ENCODE results near the gene FGFBP3.
"Not testable (repeated sequence)": the region's sequence is repeated elsewhere in the genome, so short reads cannot be mapped to it uniquely, and the experiment has no call there.

The FGFBP3 gene

DNA sequence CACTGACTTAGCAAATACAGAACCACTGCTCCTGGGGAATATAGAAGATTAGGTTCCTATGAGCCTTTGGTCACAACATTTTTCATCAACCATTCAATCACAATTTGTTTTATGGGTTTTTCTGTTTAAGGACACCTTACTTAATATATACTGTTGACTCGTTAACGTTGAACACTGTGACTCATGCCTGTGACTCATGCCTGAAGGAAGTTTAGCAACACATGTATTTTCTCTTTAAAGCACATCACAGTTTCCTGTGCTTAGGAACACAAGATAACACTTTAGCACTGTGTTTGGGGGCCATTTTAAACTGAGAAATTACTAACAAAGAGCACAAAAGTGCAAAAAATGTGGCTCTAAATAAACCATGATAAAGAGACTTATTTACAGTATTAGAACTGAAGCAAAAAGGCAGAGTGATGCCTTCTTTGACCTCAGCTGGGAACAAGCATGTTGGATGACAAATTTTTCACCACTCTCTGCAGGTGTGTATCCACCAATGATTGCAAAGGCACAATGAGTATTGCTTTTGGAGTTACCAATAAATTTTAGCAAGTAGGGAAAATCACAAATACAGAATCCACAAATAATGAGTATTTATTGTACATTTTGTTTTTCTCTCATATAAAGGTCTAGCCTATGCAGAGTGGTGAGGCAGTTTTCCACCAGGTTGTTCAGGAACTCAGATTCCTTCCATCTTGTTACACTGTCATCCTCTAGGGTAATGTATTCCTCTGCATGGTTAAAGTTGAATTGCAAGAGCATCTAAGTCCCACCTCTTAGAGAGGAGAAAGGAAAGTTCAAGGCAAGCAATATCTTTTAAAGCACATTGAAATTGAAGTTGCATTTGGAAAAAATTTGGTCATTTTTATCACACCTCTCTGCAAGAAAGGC lies 7.3 kb downstream of the FGFBP3 start:
- DNase-seq: peak; percentile 78

DNA sequence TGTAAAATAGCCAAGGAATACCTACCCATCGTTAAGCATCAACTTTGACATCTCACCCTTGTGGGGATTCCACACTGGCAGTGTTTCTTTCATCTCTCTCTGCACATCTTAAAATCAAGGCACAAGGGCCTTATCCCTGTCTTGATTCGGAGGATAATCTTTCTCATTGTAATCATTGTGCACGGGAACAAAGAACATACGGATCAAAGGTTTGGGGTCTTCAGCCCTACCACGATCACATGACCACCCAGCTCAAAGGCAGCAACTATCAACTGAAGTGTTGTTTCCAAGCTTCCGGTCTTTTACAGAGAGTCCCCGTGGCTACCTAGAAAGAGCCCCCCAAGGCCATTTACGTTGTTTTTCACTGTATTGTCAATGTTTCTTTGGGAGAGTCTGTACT lies 11.9 kb downstream of the FGFBP3 start:
- DNase-seq: no peak

DNA sequence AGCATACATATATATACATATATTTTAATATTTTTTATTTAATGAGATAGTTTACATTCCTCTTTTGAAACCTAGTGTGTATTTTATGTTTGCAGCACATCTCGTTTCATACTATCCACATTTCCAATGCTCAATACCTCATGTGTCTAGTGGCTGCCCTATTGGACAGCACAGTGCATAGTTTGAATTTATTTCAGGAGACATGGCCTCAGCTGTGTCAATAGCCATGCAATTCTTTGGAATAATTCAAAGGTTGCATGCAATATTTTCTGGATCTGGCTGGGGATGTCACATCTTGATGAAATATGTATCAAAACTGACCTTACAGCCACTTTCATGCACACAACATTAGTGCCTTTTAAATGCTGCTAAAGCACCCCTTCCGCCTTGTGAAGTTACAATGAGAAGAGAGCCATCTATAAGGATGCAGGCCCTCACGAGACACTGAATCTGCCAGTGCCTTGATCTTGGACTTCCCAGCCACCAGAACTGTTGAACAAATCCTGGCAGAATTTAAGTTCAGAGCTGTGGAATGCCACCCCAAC lies 13.0 kb downstream of the FGFBP3 start:
- DNase-seq: no peak

DNA sequence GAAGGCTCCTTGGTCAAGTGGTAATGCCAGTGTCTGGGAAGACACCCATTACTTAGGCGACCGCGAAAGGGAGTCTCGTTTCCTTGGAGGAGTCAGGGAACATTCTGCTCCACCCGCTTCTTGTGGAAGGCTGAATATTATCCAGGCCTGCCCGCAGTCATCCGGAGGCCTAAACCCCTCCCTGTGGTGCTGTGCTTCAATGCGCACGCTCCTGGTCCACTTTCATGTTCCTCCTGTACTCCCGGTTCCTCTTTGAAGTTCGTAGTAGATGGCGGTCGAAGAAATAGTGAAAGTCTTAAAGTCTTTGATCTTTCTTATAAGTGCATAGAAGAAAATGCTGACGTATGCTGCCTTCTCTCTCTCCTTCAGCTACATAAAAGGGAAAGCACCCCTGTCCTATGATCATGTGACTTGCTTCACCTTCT lies 15.0 kb downstream of the FGFBP3 start:
- not testable (repeated sequence) for DNase-seq

DNA sequence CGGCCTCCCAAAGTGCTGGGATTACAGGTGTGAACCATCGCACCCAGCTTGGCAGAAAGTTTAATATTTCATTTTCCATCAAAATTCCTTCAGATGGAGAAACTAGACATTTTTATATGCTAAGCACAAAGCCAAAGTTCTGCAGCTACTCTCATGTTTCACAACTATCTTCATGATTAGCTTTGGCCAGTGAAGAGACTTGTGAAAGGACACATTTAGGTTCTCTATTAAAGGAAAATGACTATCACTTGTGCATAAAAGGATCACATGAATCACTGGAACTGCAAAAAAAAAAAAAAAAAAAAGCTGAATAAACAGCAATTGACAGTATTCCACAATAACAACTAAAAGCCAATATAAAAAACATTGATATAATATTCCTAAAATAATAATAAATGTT lies 16.2 kb downstream of the FGFBP3 start:
- DNase-seq: no peak

DNA sequence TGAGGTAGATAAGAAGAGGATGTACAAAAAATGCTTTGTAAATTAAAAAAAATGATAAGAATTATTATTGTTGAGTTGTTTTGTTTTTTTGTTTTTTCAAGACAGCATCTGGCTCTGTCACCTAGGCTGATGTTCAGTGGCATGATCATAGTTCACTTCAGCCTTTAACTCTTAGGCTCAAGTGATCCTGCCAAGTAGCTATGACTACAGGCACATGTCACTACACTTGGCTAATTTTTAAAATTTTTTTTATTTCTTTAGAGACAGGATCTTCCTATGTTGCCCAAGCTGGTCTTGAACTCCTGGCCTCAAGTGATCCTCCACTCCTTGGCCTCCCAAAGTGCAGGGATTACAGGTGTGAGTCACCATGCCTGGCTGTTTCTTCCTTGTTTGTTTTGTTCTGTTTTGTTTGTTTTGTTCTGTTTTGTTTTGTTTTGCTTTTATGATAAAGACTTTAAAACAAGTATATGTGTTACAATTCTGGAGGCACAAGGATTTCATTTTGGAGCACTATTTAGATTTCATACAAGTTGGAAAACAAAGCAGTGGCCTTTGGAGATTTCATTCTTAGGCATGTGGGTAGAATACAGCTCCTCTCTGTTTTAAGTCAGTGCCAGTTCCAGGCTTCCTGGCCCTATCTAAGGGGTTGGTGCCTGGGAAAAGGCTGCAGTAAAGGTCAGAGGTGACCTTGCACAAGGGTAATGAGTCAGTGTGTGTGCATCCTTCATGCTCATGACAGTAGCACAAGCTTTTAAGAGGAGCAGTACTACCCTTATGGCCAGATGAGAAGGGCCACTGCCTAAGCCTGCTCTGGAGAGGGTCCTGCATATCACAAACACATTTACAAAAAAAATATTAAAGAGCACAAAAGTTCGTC lies 17.9 kb downstream of the FGFBP3 start:
- DNase-seq: no peak

DNA sequence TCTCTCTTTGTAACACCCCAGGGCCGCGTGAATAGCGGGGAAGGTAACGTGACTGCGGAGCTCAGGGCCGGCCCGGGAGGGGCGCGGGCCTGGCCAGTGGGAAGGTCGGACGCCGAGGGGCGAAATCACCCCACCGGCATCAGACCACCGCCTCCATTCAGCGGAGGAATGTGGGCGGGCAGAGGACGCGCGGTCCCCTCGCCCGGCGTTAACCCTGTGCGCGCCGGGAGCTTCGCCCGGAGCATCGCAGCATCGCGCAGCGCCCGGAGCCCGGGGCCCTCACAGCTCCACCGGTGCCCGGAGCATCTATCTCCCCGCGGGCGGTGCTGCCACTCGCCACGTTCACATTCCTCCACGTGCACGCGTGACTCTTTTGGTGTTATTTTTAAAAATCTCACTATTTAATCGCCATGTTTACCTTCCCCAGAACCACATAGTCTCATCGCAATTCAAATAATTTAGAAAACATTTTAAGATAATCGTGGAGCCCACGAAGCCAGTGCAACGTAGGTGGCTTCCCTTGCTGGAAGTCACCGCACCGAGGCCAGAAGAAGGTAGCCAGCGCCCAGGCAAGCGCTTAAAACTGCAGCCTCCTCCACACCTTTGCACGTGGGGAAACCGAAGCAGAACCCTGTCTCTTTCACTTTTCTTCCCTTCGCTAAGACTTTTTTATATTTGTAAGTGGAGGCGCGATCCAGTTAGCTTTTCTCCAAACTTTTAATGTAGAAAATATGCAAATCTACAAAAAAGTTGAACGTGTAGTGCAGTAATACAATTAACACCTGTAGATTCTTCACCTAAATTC lies 21.8 kb downstream of the FGFBP3 start:
- peak; percentile 22 for DNase-seq

DNA sequence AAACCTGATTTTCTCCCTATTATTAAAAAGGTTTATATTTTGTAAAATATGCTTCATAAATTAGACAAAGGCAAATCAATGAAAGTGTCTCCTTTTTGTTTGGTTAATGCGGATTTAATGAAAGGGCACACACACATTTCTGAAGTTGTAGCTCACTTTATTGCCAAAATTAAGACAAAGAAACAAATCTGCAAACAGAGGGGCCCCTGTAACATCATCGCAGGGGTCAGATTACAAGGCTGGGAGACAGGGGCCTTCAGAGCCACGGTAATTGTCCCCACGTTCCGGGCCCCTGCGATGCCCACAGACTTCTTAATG lies 22.4 kb downstream of the FGFBP3 start:
- no peak for DNase-seq

DNA sequence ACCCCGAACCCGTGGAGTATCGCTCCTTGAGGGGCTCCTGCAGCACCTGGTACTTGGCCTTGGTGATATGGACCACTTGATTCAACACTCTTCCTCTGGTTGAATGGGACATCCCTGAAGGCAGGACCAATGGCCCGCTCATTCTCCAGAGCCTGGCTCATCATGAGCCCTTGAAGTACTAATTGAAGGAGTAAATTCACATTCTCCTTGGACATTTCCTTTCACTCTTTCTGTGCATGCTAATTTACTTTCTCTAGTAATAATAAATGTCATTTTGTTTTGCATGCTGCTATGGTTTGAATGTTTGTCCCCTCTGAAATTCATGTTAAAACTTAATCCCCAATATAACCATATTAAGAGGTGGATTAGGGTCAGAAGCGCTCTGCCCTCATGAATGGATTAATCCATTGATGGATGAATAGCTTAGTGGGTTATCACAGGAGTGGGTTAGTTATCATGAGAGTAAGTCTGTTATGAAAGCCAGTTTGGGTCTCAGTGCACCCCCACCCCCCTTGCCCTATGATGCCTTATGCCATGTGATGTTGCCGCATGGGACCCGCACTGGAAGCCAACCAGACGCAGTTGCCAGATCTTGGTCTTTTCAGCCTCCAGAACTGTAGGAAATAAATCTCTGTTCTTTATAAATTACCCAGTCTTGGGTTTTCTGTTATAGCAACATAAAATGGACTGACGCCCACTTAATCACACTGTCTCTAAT lies 23.8 kb downstream of the FGFBP3 start:
- no peak for DNase-seq

DNA sequence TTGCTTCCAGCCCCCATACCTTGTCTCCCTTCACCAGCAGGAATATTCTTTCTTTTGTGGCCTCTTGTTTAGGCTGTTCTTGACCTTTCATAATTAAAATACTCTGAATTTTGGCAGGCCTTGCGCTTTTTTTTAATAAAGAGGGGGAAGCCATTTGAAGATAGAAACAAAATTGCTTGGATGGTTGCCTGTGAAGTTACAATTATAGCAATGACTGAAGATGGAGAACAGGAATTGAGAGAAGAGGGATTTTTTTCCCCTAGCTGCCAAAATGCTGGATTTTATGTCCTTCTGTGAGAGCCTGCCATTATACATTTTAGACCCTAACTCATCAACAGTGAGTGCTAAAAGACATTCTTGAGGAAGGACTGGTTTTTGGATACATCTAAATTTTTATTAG lies 24.8 kb downstream of the FGFBP3 start:
- DNase-seq: no peak

DNA sequence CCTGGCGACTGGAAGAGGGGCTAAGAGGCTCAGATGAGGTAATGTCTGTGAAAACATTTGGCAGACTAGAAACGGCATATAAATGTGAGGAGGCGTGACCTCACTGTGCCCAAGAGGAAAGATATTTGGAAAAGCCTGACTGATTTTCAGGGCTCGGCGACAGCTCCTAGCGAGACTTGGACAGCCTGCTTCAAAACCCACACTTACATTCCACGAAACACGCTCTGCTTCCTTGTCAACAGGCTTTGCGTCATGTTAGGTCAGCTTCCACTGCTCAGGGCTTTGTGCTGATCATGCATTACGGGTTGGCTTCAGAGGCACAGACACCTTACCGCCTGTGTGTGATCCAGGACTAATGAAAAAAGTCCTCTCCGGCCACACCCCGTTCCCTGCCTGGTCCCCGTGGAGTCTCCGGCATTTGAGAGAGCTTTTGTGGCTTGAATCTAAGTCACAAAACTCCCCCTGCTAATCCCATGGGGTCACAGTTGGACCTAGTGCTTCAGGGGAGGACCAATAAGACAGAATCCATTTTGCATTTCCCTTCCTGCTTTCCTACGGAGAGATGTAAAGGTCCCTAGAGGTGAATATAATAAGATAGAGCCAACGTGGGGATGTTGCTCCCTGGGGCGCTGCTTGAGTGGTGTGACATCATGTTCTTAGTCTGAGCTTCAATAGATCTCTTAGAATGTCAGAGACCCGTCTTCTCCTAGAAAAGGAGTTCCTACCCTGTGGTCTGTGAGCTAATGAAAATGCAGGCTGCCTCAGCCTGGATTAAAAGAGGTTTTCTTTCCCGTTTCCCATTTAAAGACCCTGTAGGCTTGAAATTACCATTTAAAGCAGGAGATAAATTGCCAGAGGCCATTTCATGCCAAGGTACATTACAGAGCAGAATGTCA lies 25.5 kb downstream of the FGFBP3 start:
- DNase-seq: peak; percentile 57

DNA sequence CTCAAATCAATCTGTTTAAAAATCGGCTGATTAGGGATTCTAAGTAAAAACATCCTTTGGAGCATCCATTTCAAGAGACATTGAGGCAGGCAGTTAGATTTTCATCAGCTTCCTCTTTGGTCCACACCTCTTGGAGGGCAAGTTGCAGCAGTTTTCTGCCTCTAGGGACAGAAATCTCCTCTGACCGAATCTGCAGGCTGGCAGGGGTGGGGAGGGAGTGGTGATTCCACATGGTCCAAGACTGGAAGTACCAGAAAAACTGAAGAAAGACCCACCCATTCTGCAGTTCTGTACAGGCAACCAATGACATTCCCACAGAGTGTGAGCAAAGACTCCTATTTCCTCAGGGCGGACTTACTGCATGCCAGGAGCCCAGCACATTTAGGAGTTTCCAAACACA lies 29.0 kb downstream of the FGFBP3 start:
- DNase-seq: peak; percentile 9

DNA sequence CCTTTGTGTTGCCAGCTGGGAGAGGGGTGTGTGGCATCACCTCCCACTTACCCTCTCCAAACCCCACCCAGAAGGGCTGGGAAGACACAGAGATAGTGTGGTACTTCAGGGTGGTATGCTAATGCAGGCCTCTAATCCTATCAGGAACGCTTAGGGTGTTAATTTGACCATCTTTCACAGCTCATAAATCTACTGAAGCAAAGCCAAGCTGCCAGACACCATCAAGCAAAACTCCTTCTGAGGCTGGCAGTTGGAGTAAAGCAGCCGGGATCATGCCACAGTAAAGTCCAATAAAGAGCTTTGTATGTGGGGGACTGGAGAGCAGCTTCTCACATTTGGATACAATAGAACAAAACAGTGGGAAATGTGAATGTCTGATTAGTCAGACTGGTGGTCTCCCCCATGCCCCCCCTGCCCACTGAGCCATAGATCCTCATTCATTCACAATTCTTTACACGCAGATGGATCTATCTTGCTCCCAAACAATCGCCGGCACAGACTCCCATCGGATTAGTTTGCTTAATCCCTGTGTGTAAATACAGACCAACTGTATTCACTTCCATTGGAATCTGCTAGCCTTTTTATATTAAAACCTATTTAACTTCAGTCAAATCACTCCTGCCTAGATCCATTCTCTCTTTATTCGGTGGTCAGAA lies 29.6 kb downstream of the FGFBP3 start:
- DNase-seq: no peak

DNA sequence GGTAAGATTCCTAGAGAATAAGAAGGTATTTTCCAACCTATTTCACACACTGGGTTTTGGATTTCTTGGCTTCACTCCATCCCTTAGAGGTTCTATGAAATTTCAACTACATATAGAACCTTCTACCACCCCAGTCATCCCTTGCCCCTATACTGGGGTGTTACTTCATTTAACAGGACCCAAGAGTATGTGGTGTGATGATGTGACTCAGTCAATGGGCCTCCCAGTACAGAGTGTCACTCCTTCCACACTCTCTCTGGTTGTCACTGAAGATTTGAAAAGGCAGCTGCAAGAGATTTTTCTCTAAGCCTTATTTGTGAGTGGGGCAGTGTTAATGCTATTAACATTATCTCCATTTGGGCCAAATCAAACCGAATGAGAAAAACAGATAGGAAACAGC lies 33.5 kb downstream of the FGFBP3 start:
- DNase-seq: no peak

DNA sequence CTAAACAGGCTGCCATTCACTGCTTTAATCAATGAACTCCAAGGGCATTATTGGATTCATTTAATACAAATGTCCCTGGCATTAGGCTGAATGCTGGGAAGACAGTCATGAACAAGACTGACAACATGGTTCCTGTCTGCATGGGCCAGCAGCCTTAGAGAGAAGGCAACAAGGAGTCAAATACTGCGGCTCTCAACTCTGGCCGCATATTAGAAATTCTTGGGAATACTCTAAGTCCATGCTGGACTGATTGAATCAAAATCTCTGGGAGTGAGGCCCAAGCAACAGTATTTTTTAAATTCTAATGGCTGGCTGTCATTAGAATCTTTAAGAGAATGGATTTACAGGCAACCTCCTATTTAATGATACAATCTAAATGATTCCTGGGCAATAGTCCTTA lies 34.1 kb downstream of the FGFBP3 start:
- no peak for DNase-seq

DNA sequence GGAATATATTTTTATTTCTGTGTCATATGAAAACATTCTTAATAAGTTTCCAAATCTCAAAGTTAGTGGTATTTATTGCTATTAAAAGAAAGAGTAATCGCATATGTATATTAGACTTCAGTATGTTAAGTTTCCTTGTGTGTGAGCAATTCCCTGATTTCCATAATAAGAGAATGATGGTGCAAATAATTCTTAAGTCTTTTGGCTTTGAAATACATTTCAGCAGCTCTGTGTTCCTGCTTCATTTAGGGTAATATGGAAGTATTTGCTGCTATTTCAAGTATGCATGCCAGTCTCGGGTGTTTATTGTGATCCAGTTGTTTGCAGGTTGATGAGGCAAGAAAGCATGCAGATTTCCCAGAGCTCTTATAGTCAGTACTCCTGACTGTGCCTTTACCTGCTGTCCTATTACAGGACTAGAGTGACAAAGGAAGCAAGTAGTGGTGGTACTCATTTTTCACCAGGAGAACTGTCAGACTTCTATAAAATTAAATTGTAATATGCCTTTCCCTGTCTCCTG lies 43.7 kb downstream of the FGFBP3 start:
- no peak for DNase-seq

DNA sequence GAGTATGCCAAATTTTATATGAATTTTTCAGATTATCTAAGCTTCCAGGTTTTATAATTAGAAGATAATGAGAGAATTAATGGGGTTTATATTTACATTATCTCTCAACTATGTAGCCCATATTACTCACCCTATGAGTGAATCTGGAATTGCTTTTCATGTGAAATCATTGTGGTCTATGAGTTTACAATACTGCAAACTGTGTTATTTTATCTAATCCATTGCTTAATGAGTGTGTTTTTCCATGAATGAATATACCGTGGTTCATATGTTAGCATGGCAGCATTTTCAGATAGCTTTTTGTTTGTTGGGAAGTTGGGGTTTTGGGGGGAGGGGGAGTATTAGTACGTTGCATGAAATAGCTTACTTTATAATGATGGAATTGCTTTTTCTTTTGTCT lies 44.5 kb downstream of the FGFBP3 start:
- DNase-seq: no peak

DNA sequence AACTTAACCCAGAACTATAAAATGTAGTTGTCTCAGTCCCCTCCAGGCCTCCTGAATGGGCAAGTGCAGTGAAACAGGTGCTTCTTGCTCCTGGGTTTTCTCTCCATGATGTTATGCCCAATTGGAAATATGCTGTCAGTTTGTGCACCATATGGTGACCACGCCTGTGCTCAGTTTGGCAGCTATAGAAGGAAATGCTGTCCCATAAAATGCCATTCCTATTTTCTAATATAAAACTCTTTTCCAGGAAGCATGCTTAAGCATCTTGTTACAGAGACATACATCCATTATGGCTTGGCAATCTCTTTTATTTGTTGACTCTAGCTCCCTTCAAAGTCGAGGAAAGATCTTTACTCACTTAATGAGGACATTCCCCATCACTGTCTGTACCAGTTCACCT lies 45.2 kb downstream of the FGFBP3 start:
- no peak for DNase-seq

DNA sequence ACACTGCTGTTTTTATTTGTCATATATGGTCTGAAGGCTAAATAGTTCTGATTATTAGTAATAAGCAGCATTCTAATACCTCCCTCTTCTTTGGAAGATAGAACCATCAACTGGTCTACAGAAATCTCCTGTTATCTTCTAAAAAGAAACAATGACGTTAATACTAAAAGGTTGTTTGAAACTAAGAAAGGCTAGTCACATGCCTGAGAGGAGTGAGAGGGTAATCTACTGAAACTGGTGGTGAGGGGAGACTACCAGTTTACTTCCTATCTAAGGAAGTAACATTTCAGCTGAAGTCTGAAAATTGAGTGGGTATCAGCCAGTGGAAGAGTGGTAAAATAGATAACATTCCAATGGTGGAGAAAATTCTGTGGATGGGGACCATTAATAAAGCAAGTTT lies 48.4 kb downstream of the FGFBP3 start:
- no peak for DNase-seq

DNA sequence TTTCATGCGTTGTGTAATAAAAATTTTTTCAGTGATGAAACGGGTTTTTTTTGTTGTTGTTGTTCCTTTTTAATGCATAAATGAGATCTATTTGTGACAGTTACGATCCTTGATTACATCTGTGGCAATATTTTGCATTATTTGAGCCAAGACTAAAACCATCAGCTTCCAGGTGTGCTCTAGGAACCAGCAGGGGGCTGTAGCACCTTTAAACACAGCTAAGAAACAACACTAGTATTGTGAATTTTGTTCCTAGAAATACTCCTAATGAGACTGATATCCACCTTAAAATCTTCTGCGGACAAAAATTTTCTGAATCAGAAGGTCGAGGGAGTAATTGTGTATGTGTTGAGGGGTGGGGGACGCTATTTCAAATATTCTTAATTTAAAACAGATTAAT lies 52.6 kb downstream of the FGFBP3 start:
- no peak for DNase-seq

All from fibroblast of skin of scalp (primary cell).